Measurements from ENCODE around the gene ZNF773. TPM values are rescaled to one million over a fixed set of nuclear protein-coding genes. Genes with fewer than 3 reads are reported as not detected.

The ZNF773 gene
- total and polyA plus RNA-seq, 10 of the 15 experiments (the other 5 are each of a cell fraction or from before 2014, with no cell fraction given): 0.21 to 9.1 (median 6.7) TPM

- TF ChIP-seq USF1 (IDR thresholded peaks at IDR 0.05; ENCODE audit: borderline replicate concordance, extremely low read length, insufficient read depth, low read depth, low read length) (no peak), KDM1A (IDR thresholded peaks at IDR 0.05; ENCODE audit: borderline replicate concordance) (no peak), CREB1 (IDR thresholded peaks at IDR 0.05; ENCODE audit: low read depth) (peak; percentile 78), FOXK2 (IDR thresholded peaks at IDR 0.05) (no peak), RCOR1 (conservative IDR thresholded peaks at IDR 0.05; ENCODE audit: low read depth, low read length) (no peak), STAT3 (IDR thresholded peaks at IDR 0.05; ENCODE audit: low read depth, low read length) (no peak), POLR2AphosphoS5 (IDR thresholded peaks at IDR 0.05; ENCODE audit: low read length) (peak; percentile 54), HDGF (IDR thresholded peaks at IDR 0.05) (no peak), TCF12 (IDR thresholded peaks at IDR 0.05; ENCODE audit: low read depth, low read length) (0 out of 2 replicates have a peak, but pooled peaks have one; percentile 11), JUND (IDR thresholded peaks at IDR 0.05; ENCODE audit: low read depth, low read length) (no peak), TARDBP (IDR thresholded peaks at IDR 0.05; ENCODE audit: borderline replicate concordance) (no peak), EGR1 (IDR thresholded peaks at IDR 0.05; ENCODE audit: borderline replicate concordance in 1 of 2, low read depth in 2 of 2, low read length in 2 of 2) (no peak), RFX5 (IDR thresholded peaks at IDR 0.05; ENCODE audit: low read depth, low read length) (no peak), WRNIP1 (IDR thresholded peaks at IDR 0.05; ENCODE audit: borderline replicate concordance, low read depth, low read length) (no peak), POU2F2 (IDR thresholded peaks at IDR 0.05; ENCODE audit: borderline replicate concordance, low read depth, low read length) (no peak), SPI1 (IDR thresholded peaks at IDR 0.05; ENCODE audit: borderline replicate concordance, insufficient read depth, low read depth, low read length) (no peak), YBX1 (IDR thresholded peaks at IDR 0.05) (no peak), MEF2B (IDR thresholded peaks at IDR 0.05; ENCODE audit: partially characterized antibody, poor library complexity, severe bottlenecking) (no peak), CBFB (IDR thresholded peaks at IDR 0.05; ENCODE audit: low read depth) (no peak), ZNF622 (IDR thresholded peaks at IDR 0.05) (no peak), CEBPB (IDR thresholded peaks at IDR 0.05; ENCODE audit: borderline replicate concordance in 1 of 2, low read depth in 2 of 2, low read length in 2 of 2) (no peak), PAX5 (IDR thresholded peaks at IDR 0.05; ENCODE audit: borderline replicate concordance, low read depth, low read length) (no peak), CHD4 (IDR thresholded peaks at IDR 0.05) (no peak), CBX3 (IDR thresholded peaks at IDR 0.05; ENCODE audit: borderline replicate concordance, low read depth) (no peak), BHLHE40 (IDR thresholded peaks at IDR 0.05; ENCODE audit: borderline replicate concordance in 1 of 2, low read depth in 2 of 2, low read length in 1 of 2) (0 out of 4 replicates have a peak, but pooled peaks of 1 of the 2 experiments have one; percentile 14), KLF5 (IDR thresholded peaks at IDR 0.05; ENCODE audit: partially characterized antibody) (no peak), SMAD5 (IDR thresholded peaks at IDR 0.05; ENCODE audit: low read depth) (no peak), CREM (IDR thresholded peaks at IDR 0.05; ENCODE audit: low read depth) (peak; percentile 72), BCL3 (IDR thresholded peaks at IDR 0.05; ENCODE audit: borderline replicate concordance, insufficient read depth, low read depth, low read length, poor library complexity, severe bottlenecking) (no peak), ESRRA (IDR thresholded peaks at IDR 0.05; ENCODE audit: low read length) (no peak), CHD1 (IDR thresholded peaks at IDR 0.05; ENCODE audit: low read depth, low read length) (no peak)
Observed at GRCh38 chr19:57477191-57478008, 22.3 kb upstream of the ZNF773 start, which contains the start of gene ZNF772 (continued).
